Epithelial cell of proximal tubule (primary cell): ENCODE measurements around the gene KIAA1143. TPM values are rescaled to one million over a fixed set of nuclear protein-coding genes. Genes with fewer than 3 reads are reported as not detected.
A peak's percentile ranks its signal among the peaks of the same experiment; 100 is the strongest.

ENCODE experiments used
- DNase-seq: peaks from one replicate; pipeline ENCODE4 v3.0.0-alpha.2; 2011; ENCODE audit warnings: low read depth
- H3K4me3 ChIP-seq: 2 replicates; pipeline ENCODE4 v1.5.1; 2011; ENCODE audit warnings: low read depth, mild to moderate bottlenecking, low read length
- total RNA-seq: library from RNA; depleted of rRNA; stranded (reverse); fragments of >200 nt; gene quantifications from 2 replicates; pipeline ENCODE4 v1.2.3, GENCODE V29; 2015
- TF ChIP-seq, protein P1 (sequence below): conservative IDR thresholded peaks from 2 replicates; pipeline ENCODE4 v1.5.1; 2012; ENCODE audit warnings: low read depth, mild to moderate bottlenecking, low read length

The KIAA1143 gene
- total RNA-seq, 1 donor from 2014 or later, result 17.2 TPM

- H3K4me3 ChIP-seq, result no peak overlapping the region
- DNase-seq, result no peak
- TF ChIP-seq, protein P1, sequence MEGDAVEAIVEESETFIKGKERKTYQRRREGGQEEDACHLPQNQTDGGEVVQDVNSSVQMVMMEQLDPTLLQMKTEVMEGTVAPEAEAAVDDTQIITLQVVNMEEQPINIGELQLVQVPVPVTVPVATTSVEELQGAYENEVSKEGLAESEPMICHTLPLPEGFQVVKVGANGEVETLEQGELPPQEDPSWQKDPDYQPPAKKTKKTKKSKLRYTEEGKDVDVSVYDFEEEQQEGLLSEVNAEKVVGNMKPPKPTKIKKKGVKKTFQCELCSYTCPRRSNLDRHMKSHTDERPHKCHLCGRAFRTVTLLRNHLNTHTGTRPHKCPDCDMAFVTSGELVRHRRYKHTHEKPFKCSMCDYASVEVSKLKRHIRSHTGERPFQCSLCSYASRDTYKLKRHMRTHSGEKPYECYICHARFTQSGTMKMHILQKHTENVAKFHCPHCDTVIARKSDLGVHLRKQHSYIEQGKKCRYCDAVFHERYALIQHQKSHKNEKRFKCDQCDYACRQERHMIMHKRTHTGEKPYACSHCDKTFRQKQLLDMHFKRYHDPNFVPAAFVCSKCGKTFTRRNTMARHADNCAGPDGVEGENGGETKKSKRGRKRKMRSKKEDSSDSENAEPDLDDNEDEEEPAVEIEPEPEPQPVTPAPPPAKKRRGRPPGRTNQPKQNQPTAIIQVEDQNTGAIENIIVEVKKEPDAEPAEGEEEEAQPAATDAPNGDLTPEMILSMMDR, result no peak
Measured at GRCh38 chr3:44771424-44772098, 10.1 kb upstream of the KIAA1143 start.

DNA sequence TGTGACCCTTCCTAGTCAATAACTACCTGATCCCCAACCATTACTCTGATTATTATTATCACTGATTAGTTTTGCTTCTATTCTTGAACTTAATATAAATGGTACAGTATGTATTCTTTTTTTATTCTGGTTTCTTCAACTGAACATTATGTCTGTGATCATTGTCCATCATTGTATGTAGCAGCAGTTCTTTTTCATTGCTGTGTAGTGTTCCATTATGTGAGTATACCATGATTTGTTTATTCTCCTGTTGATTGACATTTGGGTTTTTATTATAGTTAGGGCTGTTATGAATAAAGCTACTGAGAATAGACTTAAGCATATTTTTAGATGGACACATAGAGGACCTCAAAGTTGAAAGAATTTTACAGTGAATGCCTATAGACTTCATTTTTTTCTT lies 2.8 kb upstream of the KIAA1143 start:
- H3K4me3 ChIP-seq, result no peak overlapping the region
- DNase-seq, result no peak
- TF ChIP-seq, protein P1, result no peak

- TF ChIP-seq, protein P1, result no peak
- H3K4me3 ChIP-seq, result peak overlapping the region; percentile 94
- no peak for DNase-seq
Measured at GRCh38 chr3:44762690-44763089, 1.3 kb upstream of the KIAA1143 start.

DNA sequence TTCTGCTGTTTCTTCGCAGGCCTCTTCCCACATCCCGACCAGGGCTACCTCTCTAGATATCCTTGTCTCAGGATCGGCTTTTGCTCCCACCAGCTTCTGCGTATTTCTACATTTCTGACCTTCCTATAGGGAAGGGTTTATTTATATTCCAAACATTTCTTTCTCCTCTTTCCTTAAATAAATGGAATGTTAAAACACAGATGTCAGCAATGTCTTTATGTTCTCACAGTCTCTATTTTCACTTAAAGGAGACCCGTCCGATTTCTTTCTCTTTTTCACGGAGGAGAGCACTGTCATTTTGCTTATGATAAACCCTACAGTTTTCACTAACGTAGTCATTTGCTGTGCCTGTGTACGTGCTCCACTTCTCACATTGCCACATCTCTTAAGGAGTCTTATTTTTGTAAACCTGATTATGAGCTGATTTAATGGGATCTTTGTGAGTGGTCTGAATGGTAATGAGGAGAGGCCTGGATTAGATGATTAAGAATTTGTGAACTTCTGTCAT lies 805 bp upstream of the KIAA1143 start:
- peak overlapping the region; percentile 94 for H3K4me3 ChIP-seq
- DNase-seq, result no peak
- TF ChIP-seq, protein P1, result no peak

GRCh38 chr3:44761101-44761423 lies 357 bp downstream of the KIAA1143 start:
- TF ChIP-seq, protein P1, result no peak
- H3K4me3 ChIP-seq, result peak overlapping the region; percentile 94
- DNase-seq, result no peak

GRCh38 chr3:44734646-44735168 lies 26.7 kb downstream of the KIAA1143 start:
- H3K4me3 ChIP-seq, result no peak overlapping the region
- TF ChIP-seq, protein P1, result no peak
- no peak for DNase-seq
